GM21825 (cell line): Measurements from ENCODE around the gene PCDHGB5.
A peak's percentile ranks its signal among the peaks of the same experiment; 100 is the strongest.

Experiments used
- ATAC-seq: cut with Tn5 transposase; IDR thresholded peaks from one replicate; pipeline ENCODE4 v1.9.1; 2021; ENCODE audit warnings: mild to moderate bottlenecking, moderate library complexity; ENCODE audit not compliant: unreplicated experiment

Gene PCDHGB5

GRCh38 chr5:141397756-141398551, at the start of gene PCDHGB5:
TSS of gene PCDHGB5 (plus strand) at chr5:141397947. CDS start at chr5:141398128, 181 bp downstream.
- ATAC-seq = peak; percentile 74

GRCh38 chr5:141349917-141350619, 47.7 kb upstream of the PCDHGB5 start, which contains the start of gene PCDHGB1:
TSS of gene PCDHGB1 (plus strand) at chr5:141350099. CDS start at chr5:141350261, 162 bp downstream.
- ATAC-seq = no peak

GRCh38 chr5:141351591-141351990, 46.2 kb upstream of the PCDHGB5 start:
- ATAC-seq = no peak

GRCh38 chr5:141354900-141355469, 42.8 kb upstream of the PCDHGB5 start, which contains the start of gene PCDHGA4:
TSS of gene PCDHGA4 (plus strand) at chr5:141355021. CDS start at chr5:141355108, 87 bp downstream.
- no peak for ATAC-seq

GRCh38 chr5:141355641-141356040, 42.1 kb upstream of the PCDHGB5 start:
- no peak for ATAC-seq

- no peak for ATAC-seq
These were observed 41.6 kb upstream of the PCDHGB5 start for GRCh38 chr5:141356133-141356532.

GRCh38 chr5:141356950-141357349, 40.8 kb upstream of the PCDHGB5 start:
- ATAC-seq = no peak

GRCh38 chr5:141359790-141360426, 37.8 kb upstream of the PCDHGB5 start, which contains the start of gene PCDHGB2:
TSS of gene PCDHGB2 (plus strand) at chr5:141359994. CDS start at chr5:141360136, 142 bp downstream.
- ATAC-seq = no peak

GRCh38 chr5:141360685-141361084, 37.1 kb upstream of the PCDHGB5 start:
- ATAC-seq = no peak

GRCh38 chr5:141362719-141363118, 35.0 kb upstream of the PCDHGB5 start:
- no peak for ATAC-seq

- ATAC-seq = no peak
These were observed 33.6 kb upstream of the PCDHGB5 start, which contains the start of gene PCDHGA5 for GRCh38 chr5:141363952-141364660. TSS of gene PCDHGA5 (plus strand) at chr5:141364162. CDS start at chr5:141364331, 169 bp downstream.

- no peak for ATAC-seq
These were observed 31.5 kb upstream of the PCDHGB5 start for GRCh38 chr5:141366016-141366896.

GRCh38 chr5:141369994-141370848, 27.5 kb upstream of the PCDHGB5 start, which contains the start of gene PCDHGB3:
TSS of gene PCDHGB3 (plus strand) at chr5:141370242. CDS start at chr5:141370395, 153 bp downstream.
- ATAC-seq = peak; percentile 70

GRCh38 chr5:141371572-141372475, 25.9 kb upstream of the PCDHGB5 start:
- ATAC-seq = no peak

- no peak for ATAC-seq
These were observed 24.0 kb upstream of the PCDHGB5 start, which contains the start of gene PCDHGA6 for GRCh38 chr5:141373673-141374317. TSS of gene PCDHGA6 (plus strand) at chr5:141373891. CDS start at chr5:141374084, 193 bp downstream.

- no peak for ATAC-seq
These were observed 23.1 kb upstream of the PCDHGB5 start for GRCh38 chr5:141374627-141375026.
